Midbrain (tissue), 1 donor: ENCODE measurements around the gene STX8.

Source experiments
- DNase-seq: peaks from one replicate; lab custom pipeline; 2025; lab: John Stamatoyannopoulos, UW

Gene STX8

DNA sequence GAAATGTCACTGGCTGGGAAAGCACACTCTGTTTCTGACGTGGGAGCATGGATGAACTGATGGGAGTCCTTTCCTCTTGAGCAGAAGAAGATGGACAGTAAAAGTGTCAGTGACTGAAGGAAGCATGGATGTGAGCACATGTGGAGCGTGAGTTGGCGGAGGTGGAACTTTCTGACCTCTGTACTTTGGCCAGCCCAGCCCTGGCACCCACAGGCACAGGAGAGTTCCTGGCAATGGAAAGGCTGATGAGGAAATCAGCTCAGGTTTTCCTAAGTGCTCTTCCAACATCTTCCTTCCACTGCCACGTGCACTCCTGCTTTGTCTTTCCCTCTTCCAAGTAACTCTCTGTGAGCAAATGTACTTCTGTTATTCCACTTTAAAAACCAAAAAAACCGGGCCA is 277.5 kb downstream of the STX8 start:
- no peak for DNase-seq

DNA sequence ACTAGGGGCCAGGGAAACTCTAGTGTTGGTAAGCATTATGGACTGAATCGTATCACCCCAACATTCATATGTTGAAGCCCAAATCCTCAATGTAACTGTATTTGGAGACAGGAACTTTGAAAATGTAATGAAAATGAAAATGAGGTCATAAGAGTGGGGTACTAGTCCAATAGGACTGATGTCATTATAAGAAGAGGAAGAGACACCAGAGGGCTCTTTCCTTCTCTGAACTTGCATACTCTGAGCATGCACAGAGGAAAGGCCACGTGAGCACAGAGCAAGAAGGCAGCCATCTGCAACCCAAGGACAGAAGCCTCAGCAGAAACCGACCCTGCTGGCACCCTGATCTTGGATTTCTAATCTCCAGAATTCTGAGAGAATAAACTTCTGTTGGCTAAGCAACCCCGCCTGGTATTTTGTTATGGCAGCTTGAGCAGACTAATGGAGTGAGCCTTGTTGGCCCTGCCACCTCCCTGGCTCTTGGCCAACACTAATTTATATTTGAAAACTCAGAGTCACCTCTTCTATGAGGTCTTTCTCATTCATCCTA is 280.9 kb downstream of the STX8 start:
- DNase-seq = no peak

DNA sequence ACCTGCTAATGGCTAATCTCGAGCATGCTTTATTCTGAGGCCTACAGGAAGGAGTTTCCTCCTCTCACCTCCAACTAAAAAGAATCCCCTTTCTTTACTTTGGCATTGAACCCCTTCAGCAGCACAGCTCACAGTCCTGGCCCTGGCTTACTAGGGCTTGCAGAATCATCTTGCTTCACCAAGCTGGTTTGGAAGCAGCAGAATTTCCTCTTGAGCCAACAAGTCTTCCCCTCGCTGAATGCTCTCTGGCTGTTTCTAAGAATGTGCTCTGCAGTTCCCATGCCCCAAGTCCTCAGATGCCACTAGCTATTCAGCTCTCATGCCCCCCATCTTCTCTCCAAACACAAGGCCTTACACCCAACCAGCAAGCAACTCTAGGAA is 283.1 kb downstream of the STX8 start:
- no peak for DNase-seq

DNA sequence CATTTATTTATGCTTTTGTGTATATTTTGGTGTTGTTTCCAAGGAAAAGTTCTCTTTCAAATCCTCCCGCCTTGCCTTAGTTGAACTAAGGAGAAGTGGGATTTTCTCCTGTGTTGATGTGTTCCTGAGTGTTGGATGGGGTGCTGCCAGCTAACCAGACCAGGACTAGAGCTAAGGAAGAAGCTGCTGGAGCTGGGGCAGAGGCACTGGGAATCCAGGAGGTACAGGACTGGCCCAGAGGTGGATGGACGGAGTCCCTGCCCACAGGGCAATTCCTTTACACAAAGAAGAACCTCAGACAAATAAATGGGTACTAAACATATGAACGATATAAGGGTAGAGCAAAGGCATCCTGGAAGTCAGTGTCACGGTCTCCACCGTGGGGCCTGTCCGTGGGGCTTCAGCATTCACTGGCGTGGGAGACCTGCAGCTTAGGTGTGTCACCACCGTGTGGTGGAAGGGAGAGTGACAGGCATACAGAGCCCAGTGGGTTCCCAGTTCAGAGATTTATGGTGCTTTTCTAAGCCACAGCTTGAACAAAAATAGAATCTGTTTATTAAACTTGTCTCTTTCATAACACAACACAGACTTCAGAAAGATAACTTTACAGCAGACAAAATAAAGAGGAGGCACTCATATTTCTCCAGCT is 283.6 kb downstream of the STX8 start:
- no peak for DNase-seq

DNA sequence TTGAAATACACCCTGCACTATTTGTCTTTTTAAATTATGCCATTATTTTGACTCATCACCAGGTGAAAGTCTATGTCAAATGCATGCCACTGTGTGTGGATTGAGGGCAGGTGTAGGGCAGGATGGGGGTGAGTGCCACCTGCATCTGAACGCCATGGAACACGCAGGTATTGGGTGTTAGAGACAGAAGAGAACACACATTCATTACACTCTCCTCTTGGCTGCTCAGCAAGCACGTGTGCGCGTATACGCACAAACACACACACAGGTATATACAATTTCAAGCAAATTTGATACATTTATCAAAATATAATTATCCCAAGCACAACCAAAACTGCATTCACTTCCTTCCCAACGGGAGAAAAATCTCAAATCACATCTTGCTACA is 285.4 kb downstream of the STX8 start:
- DNase-seq = no peak

DNA sequence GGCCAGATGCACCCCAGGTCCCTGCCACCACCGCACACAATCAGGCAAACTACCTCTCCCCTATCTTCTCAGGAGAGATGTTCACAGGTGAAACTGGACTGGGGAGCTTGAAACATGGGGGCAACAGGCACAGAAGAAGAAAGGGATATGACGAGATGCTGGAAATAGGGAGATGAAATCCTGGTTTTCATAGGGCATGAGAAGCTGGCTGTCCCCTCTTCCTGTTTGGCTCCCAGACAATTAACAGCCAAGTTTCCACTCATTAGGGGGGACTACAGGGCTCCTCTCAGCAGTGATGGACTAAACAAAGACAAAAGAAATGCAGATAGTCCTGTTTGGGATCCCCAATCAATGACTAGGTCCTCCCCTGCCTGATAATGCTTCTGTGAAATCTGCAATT is 288.3 kb downstream of the STX8 start:
- DNase-seq = no peak

DNA sequence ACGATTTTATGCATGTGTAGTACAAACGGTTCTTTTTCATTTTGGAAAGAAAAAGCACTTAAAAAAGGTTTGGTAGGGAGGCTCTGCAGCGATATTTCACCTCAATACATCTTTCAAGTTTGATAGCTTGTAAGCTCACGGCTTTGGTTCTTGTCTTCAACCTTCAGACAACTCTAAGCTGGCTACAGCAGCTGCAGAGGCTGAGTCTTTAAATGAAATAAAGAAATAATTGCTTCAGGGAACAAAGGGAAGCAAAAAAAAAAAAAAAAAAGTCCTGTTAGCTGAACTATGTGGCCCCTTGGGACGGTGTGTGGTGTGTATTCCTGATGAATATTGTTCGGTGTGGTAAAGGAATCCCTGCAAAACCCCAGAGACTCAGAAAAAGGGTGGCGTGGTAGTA is 289.2 kb downstream of the STX8 start:
- DNase-seq = no peak

DNA sequence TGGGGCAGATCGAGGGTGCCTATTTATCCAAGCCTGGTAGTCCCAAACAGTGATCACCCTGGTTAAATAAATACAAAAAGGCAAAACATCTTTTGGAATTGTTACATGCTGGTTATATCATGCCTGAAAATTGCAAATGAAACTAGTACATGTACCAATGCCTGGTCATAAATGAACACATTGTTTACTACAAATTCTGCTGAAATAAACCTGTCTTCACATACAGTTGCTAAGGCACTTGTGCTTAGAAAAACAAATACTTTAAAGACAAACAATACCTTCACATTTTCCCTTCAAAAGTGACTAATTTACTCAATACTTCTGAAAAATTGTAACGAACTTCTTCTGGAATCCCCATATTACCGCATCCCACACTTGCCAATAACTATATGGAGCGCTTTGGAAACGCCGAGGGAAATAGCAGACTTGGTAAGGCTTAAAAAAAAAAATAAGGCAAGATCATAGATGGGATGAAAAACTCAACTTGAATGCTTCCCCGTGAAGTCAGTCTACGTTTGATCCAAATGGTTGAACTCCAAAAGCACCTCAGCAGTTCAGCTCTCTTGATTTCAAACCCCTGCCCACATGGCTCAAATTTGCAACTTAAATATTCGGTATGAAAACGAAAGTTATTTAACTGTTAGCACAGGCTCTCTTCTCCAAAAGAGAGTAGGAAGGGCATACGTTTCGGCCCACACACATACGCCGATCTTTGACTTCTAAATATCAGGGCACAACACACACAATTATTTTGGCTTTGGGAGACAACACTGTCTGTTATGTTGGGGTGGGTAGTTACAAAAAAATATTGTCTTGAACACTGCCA is 289.8 kb downstream of the STX8 start:
- DNase-seq = no peak

DNA sequence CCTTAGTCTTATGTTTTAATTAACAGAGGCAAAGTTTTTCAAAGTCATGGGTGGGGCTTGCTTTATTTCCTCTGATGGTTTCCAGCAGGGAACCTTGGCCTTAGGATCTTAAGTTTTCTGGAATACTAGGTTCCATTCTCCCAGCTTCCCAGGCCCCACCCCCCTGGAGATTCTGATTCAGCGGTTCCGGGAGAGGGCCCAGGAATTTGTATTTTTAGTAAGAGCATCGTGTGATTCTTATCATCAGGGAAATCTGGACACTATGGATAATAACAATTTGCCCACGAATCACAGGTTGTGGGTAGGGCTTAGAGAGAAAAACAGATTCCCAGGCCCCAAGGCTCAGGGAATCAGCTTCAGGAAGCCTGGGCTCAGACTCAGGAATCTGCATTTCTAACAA is 290.7 kb downstream of the STX8 start:
- no peak for DNase-seq

DNA sequence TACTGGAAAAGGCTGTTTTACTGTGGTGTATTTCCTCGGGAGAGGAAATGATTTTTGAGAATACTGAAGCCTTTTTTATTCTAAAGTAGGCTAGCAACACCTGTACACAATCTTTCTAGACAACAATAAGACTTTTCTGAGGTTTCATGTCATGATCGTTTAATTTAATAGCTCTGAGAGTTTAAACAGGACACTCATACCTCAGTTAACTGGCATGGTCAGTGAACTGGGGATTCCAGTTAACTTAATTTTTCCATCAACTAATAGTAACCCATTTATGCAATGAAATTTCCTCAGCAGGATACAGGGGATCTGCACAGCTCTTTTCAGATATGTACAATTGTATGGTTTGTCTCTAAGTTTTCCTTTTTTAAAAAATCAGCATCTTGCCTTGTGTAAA is 291.7 kb downstream of the STX8 start:
- no peak for DNase-seq

DNA sequence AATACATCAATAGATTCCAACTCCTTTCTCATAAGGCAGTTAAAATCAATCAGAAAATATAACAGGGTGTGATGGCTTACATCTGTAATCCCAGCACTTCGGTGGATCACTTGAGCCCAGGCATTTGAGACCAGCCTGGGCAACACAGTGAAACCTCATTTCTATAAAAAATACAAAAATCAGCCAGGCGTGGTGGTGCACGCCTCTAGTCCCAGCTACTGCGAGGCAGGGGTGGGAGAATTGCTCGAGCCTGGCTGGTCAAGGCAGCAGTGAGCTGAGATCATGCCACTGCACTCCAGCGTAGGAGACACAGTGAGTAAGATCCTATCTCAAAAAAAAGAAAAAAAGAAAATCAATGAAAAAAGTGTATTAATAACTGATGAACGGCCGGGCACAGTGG is 295.7 kb downstream of the STX8 start:
- no peak for DNase-seq

DNA sequence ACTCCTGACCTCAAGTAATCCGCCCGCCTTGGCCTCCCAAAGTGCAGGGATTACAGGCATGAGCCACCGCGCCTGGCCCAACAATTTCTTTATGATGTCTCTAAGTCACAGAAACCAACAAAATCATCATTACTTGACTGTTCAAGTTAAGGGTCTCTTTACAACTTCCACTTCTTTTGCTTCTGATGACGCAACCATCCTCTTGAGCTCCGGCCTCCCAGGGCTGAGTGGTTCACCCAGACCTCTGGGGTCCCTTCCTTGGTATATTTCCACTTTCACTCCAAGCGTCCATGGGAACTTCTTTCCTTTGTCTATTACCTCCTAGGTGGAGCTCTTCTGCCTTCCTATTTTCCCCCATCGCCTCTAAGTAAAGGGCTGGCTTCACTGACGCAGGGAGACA is 300.6 kb downstream of the STX8 start:
- no peak for DNase-seq

DNA sequence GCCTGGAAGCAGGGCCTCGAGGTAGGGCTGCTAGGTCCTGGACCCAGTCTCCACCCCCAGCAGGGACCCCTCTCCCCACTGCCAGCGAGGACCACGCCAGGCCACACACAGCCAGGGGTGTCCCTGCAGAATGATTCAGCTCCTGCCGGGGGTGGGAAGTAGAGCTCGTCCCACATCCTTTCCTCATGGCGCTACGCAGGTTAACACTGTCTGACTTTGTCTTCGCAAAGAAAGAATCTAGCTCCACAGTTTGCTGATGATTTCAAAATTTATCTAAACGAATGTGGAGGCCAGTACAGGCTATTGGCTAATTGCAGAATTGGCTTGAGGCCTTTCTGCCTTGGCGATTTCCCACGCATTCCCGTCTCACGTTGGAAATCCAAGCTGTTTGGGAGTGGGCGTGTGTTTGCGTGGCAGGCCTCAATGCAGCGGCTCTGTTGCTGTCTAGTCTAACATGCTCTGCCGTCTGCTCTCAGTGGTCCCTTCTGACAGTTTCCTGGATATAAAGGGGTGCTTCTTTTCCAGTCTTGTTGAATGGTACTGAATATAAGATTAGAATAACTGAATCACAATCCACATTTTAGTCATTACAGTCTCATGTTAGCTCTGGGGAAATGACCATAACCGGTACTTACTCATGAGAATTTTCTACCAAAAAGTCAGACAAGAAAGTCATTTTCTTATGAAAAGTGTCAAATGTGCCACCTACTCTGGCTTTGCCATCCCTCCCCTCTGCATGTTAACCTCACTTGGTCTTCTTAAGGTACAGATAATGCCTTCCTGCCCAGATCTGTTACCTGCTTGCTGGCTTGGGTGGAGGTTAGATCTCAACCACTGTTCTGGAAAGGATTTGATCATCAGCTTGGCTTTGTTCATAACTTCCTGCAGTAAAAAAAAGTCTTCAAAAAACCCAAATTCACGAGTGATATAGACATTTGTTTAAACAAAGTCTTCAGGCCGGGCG is 301.9 kb downstream of the STX8 start:
- no peak for DNase-seq

DNA sequence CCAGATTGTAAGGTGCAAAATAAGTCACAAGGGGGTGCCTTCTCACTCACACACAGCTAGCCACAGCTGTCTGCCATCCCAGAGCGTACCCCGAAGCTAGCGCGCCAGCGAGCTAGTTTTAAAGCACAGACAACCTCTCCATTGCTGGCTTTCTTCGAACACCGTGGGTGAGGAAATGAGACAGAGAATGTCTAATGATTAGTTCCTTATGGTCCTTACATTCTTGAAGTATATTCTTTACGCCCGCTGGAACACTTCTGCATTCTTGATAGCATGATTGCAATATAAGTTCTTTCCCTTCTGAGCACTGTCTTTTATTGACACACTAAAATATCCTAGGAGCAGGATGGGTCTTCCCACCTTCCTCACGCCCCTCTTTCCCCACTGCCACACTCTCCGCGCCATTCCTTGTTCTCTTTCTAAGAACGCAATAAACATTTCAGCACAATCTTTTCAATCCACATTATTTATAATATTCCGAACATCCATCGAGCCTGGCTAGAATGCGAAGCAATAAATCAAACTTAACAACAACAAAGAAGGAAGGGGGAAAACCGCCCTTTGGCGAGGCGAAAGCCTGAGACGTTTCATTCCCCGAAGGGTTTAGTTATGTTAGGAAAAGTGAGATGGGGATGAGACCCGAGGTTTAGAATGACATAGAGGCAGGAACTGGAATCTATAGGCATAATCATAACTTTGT is 303.0 kb downstream of the STX8 start:
- no peak for DNase-seq

DNA sequence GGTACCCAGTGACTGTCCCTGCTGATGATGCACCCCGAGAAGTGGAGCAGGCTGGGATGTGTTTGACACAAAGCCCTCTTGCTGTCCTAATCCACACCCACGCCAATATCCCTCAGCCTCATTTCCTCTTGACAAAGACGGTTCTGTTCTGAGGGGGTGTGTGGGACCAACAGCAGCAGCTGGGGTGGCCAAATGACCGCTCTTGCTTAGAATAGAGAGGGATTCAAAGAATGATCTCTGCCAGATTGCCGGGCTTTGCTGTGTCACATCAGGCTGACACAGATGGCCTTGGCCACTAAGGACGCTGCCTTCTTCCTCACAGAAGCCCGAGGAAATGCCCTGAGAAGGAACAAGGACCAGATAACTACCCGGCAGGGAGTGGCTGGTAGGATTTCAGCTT is 303.6 kb downstream of the STX8 start:
- DNase-seq = peak; percentile 79

DNA sequence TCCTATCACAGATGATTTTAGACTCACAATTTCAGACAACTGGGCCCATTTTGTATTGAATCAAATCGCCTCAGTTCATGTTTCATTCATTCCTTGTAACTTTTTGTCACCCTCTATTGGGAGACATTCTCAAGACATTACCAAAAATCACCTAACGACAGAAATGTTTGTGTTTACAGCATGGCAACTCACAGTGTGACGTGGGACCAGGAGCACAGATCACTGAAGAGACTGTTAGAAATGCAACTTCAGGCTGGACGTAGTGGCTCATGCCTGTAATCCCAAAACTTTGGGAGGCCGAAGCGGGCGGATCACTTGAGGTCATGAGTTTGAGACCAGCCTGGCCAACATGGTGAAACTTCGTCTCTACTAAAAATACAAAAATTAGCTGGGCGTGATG is 304.7 kb downstream of the STX8 start:
- no peak for DNase-seq

DNA sequence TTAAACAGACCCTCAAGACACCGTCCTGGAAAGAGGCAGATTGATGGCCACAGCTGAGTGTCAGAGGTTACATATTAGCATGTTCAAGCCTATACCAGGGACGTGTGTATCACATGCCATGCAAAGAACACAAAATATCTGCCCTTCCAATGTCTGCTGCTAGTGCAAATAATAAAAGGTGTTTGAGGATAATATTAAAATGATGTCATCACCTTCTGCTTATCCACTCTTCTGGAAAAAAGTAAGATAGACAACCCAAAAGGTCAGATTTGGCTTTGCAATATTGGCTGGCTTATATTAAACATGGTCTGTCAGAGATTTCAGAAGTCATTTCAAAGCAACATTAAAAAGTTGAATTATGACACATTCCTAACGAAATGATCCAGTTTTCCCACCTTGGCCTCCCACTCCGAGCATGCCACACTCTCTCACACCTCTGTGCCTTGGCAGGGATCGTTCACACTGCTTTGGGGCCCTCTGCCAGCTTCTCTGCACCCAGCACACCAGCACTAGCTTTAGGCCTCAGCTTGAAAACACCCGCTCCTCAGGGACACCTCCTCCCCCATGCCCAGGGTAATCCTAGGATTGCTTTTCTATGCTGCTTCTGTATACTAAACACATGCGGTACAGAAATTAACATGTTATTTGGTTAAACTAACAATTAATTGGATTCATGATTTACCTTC is 306.1 kb downstream of the STX8 start:
- DNase-seq = no peak

DNA sequence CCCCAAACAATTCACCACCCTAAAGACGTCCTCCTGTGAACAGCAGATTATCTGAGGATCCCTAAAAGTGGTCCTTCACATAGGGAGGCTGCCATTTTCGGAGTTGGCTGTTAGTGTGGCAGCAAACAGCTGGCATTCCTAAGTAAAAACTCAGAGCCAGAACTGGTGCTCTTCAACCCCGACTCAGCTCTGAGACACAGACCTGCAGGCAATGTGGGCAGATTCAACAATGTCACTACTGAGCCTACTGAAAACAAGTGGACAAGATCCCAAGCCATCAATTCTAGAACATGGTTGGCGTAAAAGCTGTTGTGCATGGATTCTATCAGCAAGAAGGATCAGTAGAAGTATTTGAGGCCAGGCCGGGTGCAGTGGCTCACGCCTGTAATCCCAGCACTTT is 307.1 kb downstream of the STX8 start:
- DNase-seq = no peak

DNA sequence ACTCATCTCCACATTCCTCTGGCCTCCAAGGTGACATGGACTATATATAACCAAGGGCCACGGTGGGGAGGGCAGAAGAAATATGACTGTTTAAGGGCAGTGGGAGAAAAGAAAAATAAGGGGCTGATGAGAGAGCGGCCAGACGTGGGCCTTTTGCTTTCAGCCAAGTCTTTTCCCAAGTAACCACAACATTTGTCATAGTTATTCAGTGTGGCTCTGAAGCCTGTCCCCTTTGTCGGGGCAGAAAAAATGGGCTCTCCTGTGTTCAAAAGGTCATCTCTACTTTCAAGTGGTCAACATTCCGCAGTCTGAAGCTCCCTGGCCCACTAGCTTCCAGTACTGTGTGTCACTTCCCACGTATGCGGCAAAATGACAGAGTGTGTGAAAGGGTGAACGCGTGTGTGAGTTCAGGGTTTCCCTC is 308.9 kb downstream of the STX8 start:
- no peak for DNase-seq

DNA sequence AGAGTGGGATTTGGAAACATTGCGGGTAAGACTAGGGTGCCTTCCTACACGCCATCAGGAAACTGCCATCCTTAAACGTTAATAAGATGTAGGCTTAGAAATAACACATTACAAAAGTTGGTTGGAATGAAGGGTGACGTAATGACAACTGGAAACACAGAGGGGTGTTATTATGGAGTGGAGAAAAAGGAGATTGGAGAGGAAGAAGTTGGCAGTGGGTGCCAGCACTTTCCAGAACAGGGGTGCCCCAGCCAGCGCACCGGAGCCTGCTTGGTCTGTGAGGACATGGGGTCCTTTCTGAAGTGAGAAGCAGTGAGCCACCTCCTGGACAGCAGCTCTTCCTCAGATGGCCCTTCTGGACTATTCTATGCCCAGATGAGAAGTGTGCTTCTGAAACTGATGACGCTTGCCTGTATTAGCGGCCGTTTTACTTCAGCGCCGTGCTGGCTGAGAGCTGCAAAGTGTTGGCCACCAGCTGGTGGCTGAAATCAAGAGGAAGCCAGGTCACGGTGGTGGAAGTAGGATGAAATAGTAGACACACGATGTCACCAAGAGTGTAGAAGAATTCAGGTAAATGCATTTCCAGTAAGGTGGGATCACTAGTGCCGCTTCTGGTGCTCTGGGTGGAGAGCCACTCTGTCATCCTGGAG is 309.5 kb downstream of the STX8 start:
- DNase-seq = no peak
